ENCODE results near the gene DSCAML1.

Gene DSCAML1

DNA sequence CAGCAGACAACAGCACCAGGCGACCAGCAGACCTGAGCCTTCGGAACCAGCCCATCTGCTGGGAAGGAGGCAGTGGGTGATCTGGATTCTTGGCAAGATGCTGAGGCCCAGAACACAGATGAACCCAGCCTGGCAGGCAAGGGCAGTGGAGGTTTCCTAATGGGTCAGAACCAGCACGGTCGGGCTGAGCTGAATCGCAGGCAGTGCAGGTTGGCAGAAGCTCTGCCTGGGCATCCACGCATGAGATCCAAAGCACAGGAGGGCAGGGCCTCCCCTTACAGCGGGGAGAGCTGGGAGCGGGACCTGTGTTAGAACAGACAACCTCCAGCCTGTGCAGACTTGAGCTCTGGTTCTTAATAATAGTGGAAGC is 47.5 kb downstream of the DSCAML1 start:
- no peaks in the 10 kb centered on the region for H3K9me3 ChIP-seq (ENCODE audit: insufficient read depth, low read depth, low read length)
- H3K36me3 ChIP-seq (ENCODE audit: control insufficient read depth in 1 of 2, insufficient read depth in 2 of 2, low read length in 2 of 2), result no peaks in the 10 kb centered on the region
- H3K9ac ChIP-seq (ENCODE audit: low read length), result no peak overlapping the region
- no peaks in the 10 kb centered on the region for H3K4me1 ChIP-seq (ENCODE audit: control insufficient read depth in 1 of 2, insufficient read depth in 2 of 2, low read length in 2 of 2)
- no peak overlapping the region for H3K14ac ChIP-seq (ENCODE audit: low read length)
- H2BK5ac ChIP-seq (ENCODE audit: low read depth, low read length, poor library complexity), result no peak overlapping the region
- H4K91ac ChIP-seq (ENCODE audit: low read depth, low read length), result no peak overlapping the region
- no peaks in the 10 kb centered on the region for H3K79me1 ChIP-seq (ENCODE audit: low read length)
- H3K23ac ChIP-seq (ENCODE audit: low read length), result no peak overlapping the region
- no peak overlapping the region for H3K18ac ChIP-seq (ENCODE audit: low read length)
- H4K8ac ChIP-seq (ENCODE audit: low read depth, low read length), result no peak overlapping the region
- H3K4ac ChIP-seq (ENCODE audit: low read depth, low read length), result no peak overlapping the region
- H4K12ac ChIP-seq (ENCODE audit: low read depth, low read length), result no peak overlapping the region
- WGBS (ENCODE audit: extremely low coverage, insufficient coverage, insufficient read length), result no CpG with 5 or more reads among the region's 8 CpGs
- no peak overlapping the region for H2AK5ac ChIP-seq (ENCODE audit: low read length)
- H3K4me3 ChIP-seq (ENCODE audit: low read depth, low read length), result no peak overlapping the region
- DNase-seq, result no peak
- no peaks in the 10 kb centered on the region for H3K27me3 ChIP-seq (ENCODE audit: insufficient read depth, low read length)
- no peak overlapping the region for H3K4me2 ChIP-seq (ENCODE audit: low read length)
- no peak overlapping the region for H2BK12ac ChIP-seq (ENCODE audit: low read length)
- no peak overlapping the region for H2AFZ ChIP-seq (ENCODE audit: insufficient read depth, low read length, poor library complexity)
- no peak overlapping the region for H3K27ac ChIP-seq (ENCODE audit: low read depth, low read length)
- no peaks in the 10 kb centered on the region for H3K79me2 ChIP-seq (ENCODE audit: control insufficient read depth, insufficient read depth, low read length, poor library complexity)
- no peak overlapping the region for H2BK120ac ChIP-seq (ENCODE audit: insufficient read depth, low read length, poor library complexity)

DNA sequence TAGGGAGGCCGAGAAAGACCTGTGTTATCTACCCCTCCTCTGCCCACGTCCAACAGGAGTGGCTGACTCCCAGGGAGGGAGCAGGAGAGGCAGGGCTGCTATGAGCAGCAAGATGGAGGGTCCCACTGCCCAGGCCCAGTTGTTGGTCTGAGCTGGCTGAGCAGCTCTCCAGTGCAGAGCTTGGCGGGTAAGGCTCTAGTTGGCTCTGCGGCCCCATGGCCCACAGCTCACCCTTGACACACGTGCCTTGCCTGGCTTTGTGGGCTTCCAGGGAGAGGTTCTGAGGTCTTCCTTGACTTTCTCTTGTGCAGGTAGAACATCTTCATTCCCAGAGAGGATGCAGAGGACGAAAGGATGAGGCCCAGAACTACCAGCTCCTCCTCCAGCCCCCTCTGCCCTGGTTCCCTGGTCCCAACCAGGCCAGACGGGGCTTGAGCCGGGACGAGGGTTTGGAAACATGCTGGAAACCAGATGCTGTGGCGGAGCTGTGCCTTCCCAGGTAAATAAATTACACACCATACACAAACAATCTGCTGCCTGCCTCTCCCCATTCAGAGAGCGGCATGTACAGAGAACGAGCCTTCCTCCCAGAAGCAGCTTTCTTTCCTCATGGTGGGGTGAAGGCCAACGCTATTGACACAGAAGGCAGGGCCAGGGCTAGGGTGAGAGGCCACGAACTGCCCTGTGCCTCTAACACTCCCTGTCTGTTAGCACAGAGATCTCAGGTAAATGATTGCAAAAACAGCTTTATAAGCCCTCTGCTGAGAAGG is 48.1 kb downstream of the DSCAML1 start:
- Histone ChIP-seq H2BK5ac (ENCODE audit: low read depth, low read length, poor library complexity) (no peak overlapping the region), H3K18ac (ENCODE audit: low read length) (no peak overlapping the region), H3K9ac (ENCODE audit: low read length) (no peak overlapping the region), H4K12ac (ENCODE audit: low read depth, low read length) (no peak overlapping the region), H2BK120ac (ENCODE audit: insufficient read depth, low read length, poor library complexity) (no peak overlapping the region), H2AK5ac (ENCODE audit: low read length) (no peak overlapping the region), H3K27ac (ENCODE audit: low read depth, low read length) (no peak overlapping the region), H3K4ac (ENCODE audit: low read depth, low read length) (no peak overlapping the region), H3K23ac (ENCODE audit: low read length) (no peak overlapping the region), H4K8ac (ENCODE audit: low read depth, low read length) (no peak overlapping the region), H3K9me3 (ENCODE audit: insufficient read depth, low read depth, low read length) (no peaks in the 10 kb centered on the region), H3K79me2 (ENCODE audit: control insufficient read depth, insufficient read depth, low read length, poor library complexity) (no peaks in the 10 kb centered on the region), H4K91ac (ENCODE audit: low read depth, low read length) (no peak overlapping the region), H3K4me3 (ENCODE audit: low read depth, low read length) (no peak overlapping the region), H2BK12ac (ENCODE audit: low read length) (no peak overlapping the region), H3K79me1 (ENCODE audit: low read length) (no peaks in the 10 kb centered on the region), H3K36me3 (ENCODE audit: control insufficient read depth in 1 of 2, insufficient read depth in 2 of 2, low read length in 2 of 2) (no peaks in the 10 kb centered on the region), H2AFZ (ENCODE audit: insufficient read depth, low read length, poor library complexity) (no peak overlapping the region), H3K14ac (ENCODE audit: low read length) (no peak overlapping the region), H3K4me2 (ENCODE audit: low read length) (no peak overlapping the region), H3K4me1 (ENCODE audit: control insufficient read depth in 1 of 2, insufficient read depth in 2 of 2, low read length in 2 of 2) (no peaks in the 10 kb centered on the region), H3K27me3 (ENCODE audit: insufficient read depth, low read length) (no peaks in the 10 kb centered on the region)
- DNase-seq, result no peak
- no CpG with 5 or more reads among the region's 14 CpGs for WGBS (ENCODE audit: extremely low coverage, insufficient coverage, insufficient read length)

DNA sequence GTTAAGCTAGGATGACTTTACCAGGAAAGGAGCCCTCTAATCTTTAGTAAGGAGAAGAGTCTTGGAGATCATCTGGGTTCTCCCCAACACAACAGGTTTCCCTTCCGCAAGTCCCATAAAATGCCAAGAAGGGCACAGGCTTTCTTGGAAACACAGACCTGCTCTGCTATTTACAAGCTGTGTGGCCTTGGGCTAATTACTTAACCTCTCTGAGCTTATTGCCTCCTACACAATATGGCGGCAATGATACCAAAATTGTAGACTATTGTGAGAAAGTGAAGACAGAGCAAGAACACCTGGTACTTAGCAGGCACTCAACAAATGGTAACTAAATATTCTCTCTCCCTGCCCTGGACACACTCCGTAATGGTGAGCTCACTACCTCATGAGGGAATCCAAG is 49.1 kb downstream of the DSCAML1 start:
- Histone ChIP-seq H3K4me1 (ENCODE audit: control insufficient read depth in 1 of 2, insufficient read depth in 2 of 2, low read length in 2 of 2) (no peaks in the 10 kb centered on the region), H4K12ac (ENCODE audit: low read depth, low read length) (no peak overlapping the region), H3K14ac (ENCODE audit: low read length) (no peak overlapping the region), H3K4me2 (ENCODE audit: low read length) (no peak overlapping the region), H2BK120ac (ENCODE audit: insufficient read depth, low read length, poor library complexity) (no peak overlapping the region), H3K79me2 (ENCODE audit: control insufficient read depth, insufficient read depth, low read length, poor library complexity) (no peaks in the 10 kb centered on the region), H3K4me3 (ENCODE audit: low read depth, low read length) (no peak overlapping the region), H2AK5ac (ENCODE audit: low read length) (no peak overlapping the region), H3K23ac (ENCODE audit: low read length) (no peak overlapping the region), H3K9ac (ENCODE audit: low read length) (no peak overlapping the region), H3K27me3 (ENCODE audit: insufficient read depth, low read length) (no peaks in the 10 kb centered on the region), H4K91ac (ENCODE audit: low read depth, low read length) (no peak overlapping the region), H3K9me3 (ENCODE audit: insufficient read depth, low read depth, low read length) (peaks cover 3% of the 10 kb centered on the region), H3K27ac (ENCODE audit: low read depth, low read length) (no peak overlapping the region), H3K79me1 (ENCODE audit: low read length) (no peaks in the 10 kb centered on the region), H2AFZ (ENCODE audit: insufficient read depth, low read length, poor library complexity) (no peak overlapping the region), H4K8ac (ENCODE audit: low read depth, low read length) (no peak overlapping the region), H3K4ac (ENCODE audit: low read depth, low read length) (no peak overlapping the region), H2BK12ac (ENCODE audit: low read length) (no peak overlapping the region), H2BK5ac (ENCODE audit: low read depth, low read length, poor library complexity) (no peak overlapping the region), H3K36me3 (ENCODE audit: control insufficient read depth in 1 of 2, insufficient read depth in 2 of 2, low read length in 2 of 2) (no peaks in the 10 kb centered on the region), H3K18ac (ENCODE audit: low read length) (no peak overlapping the region)
- no peak for DNase-seq
- WGBS (ENCODE audit: extremely low coverage, insufficient coverage, insufficient read length), result no CpG with 5 or more reads among the region's 3 CpGs

DNA sequence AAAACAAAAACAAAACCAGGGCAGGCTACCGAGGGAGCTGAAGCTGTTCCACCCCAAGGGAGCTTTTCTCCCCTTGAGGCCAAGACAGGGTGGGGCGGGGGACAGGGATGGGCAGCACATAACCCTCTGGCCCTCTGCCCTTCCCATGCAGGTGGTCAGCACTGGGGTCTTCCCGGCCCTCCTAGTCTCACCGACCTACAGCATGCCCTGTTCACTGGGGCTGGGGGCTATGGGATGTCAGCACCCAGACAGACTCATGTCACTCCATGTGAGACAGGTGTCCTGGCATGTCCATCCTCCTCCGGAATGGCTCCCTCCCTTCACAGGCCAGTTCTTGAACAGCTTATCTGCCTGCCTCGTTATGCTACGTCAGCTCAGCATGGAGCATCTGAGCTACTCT is 51.7 kb downstream of the DSCAML1 start:
- H3K79me2 ChIP-seq (ENCODE audit: control insufficient read depth, insufficient read depth, low read length, poor library complexity), result no peaks in the 10 kb centered on the region

More for the DNA sequence above, 51.7 kb downstream of the DSCAML1 start:
- no peaks in the 10 kb centered on the region for H3K79me1 ChIP-seq (ENCODE audit: low read length)
- no peak overlapping the region for H2BK12ac ChIP-seq (ENCODE audit: low read length)
- no peak overlapping the region for H4K91ac ChIP-seq (ENCODE audit: low read depth, low read length)
- H3K27me3 ChIP-seq (ENCODE audit: insufficient read depth, low read length), result no peaks in the 10 kb centered on the region
- no peak overlapping the region for H3K4me3 ChIP-seq (ENCODE audit: low read depth, low read length)
- no peaks in the 10 kb centered on the region for H3K36me3 ChIP-seq (ENCODE audit: control insufficient read depth in 1 of 2, insufficient read depth in 2 of 2, low read length in 2 of 2)
- no peak overlapping the region for H3K27ac ChIP-seq (ENCODE audit: low read depth, low read length)
- H3K4me1 ChIP-seq (ENCODE audit: control insufficient read depth in 1 of 2, insufficient read depth in 2 of 2, low read length in 2 of 2), result no peaks in the 10 kb centered on the region
- no peak for DNase-seq
- H4K8ac ChIP-seq (ENCODE audit: low read depth, low read length), result no peak overlapping the region
- no peak overlapping the region for H2BK120ac ChIP-seq (ENCODE audit: insufficient read depth, low read length, poor library complexity)
- H3K4ac ChIP-seq (ENCODE audit: low read depth, low read length), result no peak overlapping the region
- no peak overlapping the region for H4K12ac ChIP-seq (ENCODE audit: low read depth, low read length)
- no CpG with 5 or more reads among the region's 7 CpGs for WGBS (ENCODE audit: extremely low coverage, insufficient coverage, insufficient read length)
- no peak overlapping the region for H2AK5ac ChIP-seq (ENCODE audit: low read length)
- no peak overlapping the region for H3K23ac ChIP-seq (ENCODE audit: low read length)
- no peak overlapping the region for H3K9ac ChIP-seq (ENCODE audit: low read length)
- H3K4me2 ChIP-seq (ENCODE audit: low read length), result no peak overlapping the region
- no peak overlapping the region for H3K14ac ChIP-seq (ENCODE audit: low read length)
- peaks cover 10% of the 10 kb centered on the region for H3K9me3 ChIP-seq (ENCODE audit: insufficient read depth, low read depth, low read length)
- H2BK5ac ChIP-seq (ENCODE audit: low read depth, low read length, poor library complexity), result no peak overlapping the region
- H3K18ac ChIP-seq (ENCODE audit: low read length), result no peak overlapping the region
- no peak overlapping the region for H2AFZ ChIP-seq (ENCODE audit: insufficient read depth, low read length, poor library complexity)
